GM23338 (cell line): ENCODE measurements around the gene LZIC. TPM values are rescaled to one million over a fixed set of nuclear protein-coding genes. Genes with fewer than 3 reads are reported as not detected.

Source experiments
- ATAC-seq: fragments of 200-7000 bp; cut with Tn5 transposase; 3 replicates; pipeline ENCODE4 v1.9.1; 2020
- DNase-seq: peaks from one replicate; pipeline ENCODE4 v3.0.0-alpha.2; 2015; ENCODE audit warnings: low spot score
- H2AFZ ChIP-seq: fragments of 200-600 bp; sonication (generic); 2 replicates; pipeline ENCODE4 v1.8.0; 2016; ENCODE audit warnings: antibody characterized with exemption, mild to moderate bottlenecking, moderate library complexity
- H3F3A ChIP-seq: fragments of 200-600 bp; sonication (generic); replicated peaks from 2 replicates; pipeline ENCODE4 v1.8.0; 2017; ENCODE audit warnings: antibody characterized with exemption, mixed run types, low read depth
- H3K27ac ChIP-seq: fragments of 200-600 bp; sonication (generic); 2 replicates; pipeline ENCODE4 v1.6.1; 2016; ENCODE audit warnings: low read depth
- H3K27me3 ChIP-seq: fragments of 200-600 bp; sonication (generic); 2 replicates; pipeline ENCODE4 v1.8.0; 2016; ENCODE audit warnings: mild to moderate bottlenecking, mixed run types, moderate library complexity; ENCODE audit not compliant: insufficient read depth
- H3K36me3 ChIP-seq: fragments of 200-600 bp; sonication (generic); 2 replicates; pipeline ENCODE4 v1.8.0; 2016; ENCODE audit warnings: mild to moderate bottlenecking; ENCODE audit not compliant: insufficient read depth
- H3K4me1 ChIP-seq: fragments of 200-600 bp; sonication (generic); 2 replicates; pipeline ENCODE4 v1.8.0; 2016; ENCODE audit warnings: mild to moderate bottlenecking, moderate library complexity; ENCODE audit not compliant: insufficient read depth
- H3K4me2 ChIP-seq: fragments of 200-600 bp; sonication (generic); 2 replicates; pipeline ENCODE4 v1.7.1; 2017; ENCODE audit warnings: mixed run types
- H3K4me3 ChIP-seq: fragments of 200-600 bp; sonication (generic); 2 replicates; pipeline ENCODE4 v1.6.1; 2016; ENCODE audit warnings: mixed run types
- H3K79me2 ChIP-seq: fragments of 200-600 bp; sonication (generic); replicated peaks from 2 replicates; pipeline ENCODE4 v1.8.0; 2017; ENCODE audit warnings: mild to moderate bottlenecking; ENCODE audit not compliant: insufficient read depth
- H3K9me2 ChIP-seq: fragments of 200-600 bp; sonication (generic); 2 replicates; pipeline ENCODE4 v1.8.0; 2017; ENCODE audit not compliant: insufficient read depth
- H4K20me1 ChIP-seq: fragments of 200-600 bp; sonication (generic); replicated peaks from 2 replicates; pipeline ENCODE4 v1.8.0; 2017; ENCODE audit warnings: mild to moderate bottlenecking; ENCODE audit not compliant: insufficient read depth
- H3K27ac Mint-ChIP-seq: 2 replicates; pipeline ENCODE4 v1.8.0; 2020; ENCODE audit warnings: inconsistent platforms, mild to moderate bottlenecking, moderate library complexity, mixed read lengths
- H3K27me3 Mint-ChIP-seq: 3 replicates; pipeline ENCODE4 v1.8.0; 2022; ENCODE audit warnings: low read depth, mild to moderate bottlenecking, moderate library complexity, mixed read lengths, inconsistent platforms; ENCODE audit not compliant: insufficient read depth, poor library complexity
- H3K36me3 Mint-ChIP-seq: 3 replicates; pipeline ENCODE4 v1.8.0; 2021; ENCODE audit warnings: low read depth, mild to moderate bottlenecking, inconsistent platforms, moderate library complexity, mixed read lengths
- H3K4me1 Mint-ChIP-seq: 3 replicates; pipeline ENCODE4 v1.8.0; 2020; ENCODE audit warnings: mild to moderate bottlenecking, inconsistent platforms, mixed read lengths
- H3K4me3 Mint-ChIP-seq: 3 replicates; pipeline ENCODE4 v1.8.0; 2021; ENCODE audit warnings: moderate library complexity, mild to moderate bottlenecking, inconsistent platforms, mixed read lengths
- H3K9me3 Mint-ChIP-seq: 3 replicates; pipeline ENCODE4 v1.8.0; 2020; ENCODE audit warnings: moderate library complexity, mild to moderate bottlenecking, inconsistent platforms, mixed read lengths
- CREB1 ChIP-seq: fragments of 250-450 bp; sonication (Bioruptor Pico); IDR thresholded peaks from 2 replicates; pipeline ENCODE4 v1.5.0; 2020; ENCODE audit warnings: low read depth, mild to moderate bottlenecking, moderate library complexity
- ETS1 ChIP-seq: IDR thresholded peaks from 2 replicates; pipeline ENCODE4 v1.6.1; 2016; ENCODE audit warnings: antibody characterized with exemption
- EZH2 ChIP-seq: fragments of 200-600 bp; sonication (generic); IDR thresholded peaks from one replicate; pipeline ENCODE4 v1.8.0; 2017; ENCODE audit warnings: antibody characterized with exemption, mild to moderate bottlenecking, low read depth; ENCODE audit not compliant: unreplicated experiment
- JUNB ChIP-seq: IDR thresholded peaks from one replicate; pipeline ENCODE4 v1.6.1; 2016; ENCODE audit warnings: antibody characterized with exemption; ENCODE audit not compliant: unreplicated experiment
- REST ChIP-seq: IDR thresholded peaks from one replicate; pipeline ENCODE4 v1.6.1; 2018; ENCODE audit warnings: antibody characterized with exemption; ENCODE audit not compliant: unreplicated experiment
- STAT1 ChIP-seq: IDR thresholded peaks from one replicate; pipeline ENCODE4 v1.6.1; 2016; ENCODE audit warnings: antibody characterized with exemption; ENCODE audit not compliant: unreplicated experiment
- ZNF331 ChIP-seq: fragments of 250-450 bp; sonication (Bioruptor Pico); IDR thresholded peaks from 2 replicates; pipeline ENCODE4 v1.5.0; 2020; ENCODE audit warnings: low read depth, mild to moderate bottlenecking, moderate library complexity
- ZNF462 ChIP-seq: fragments of 250-450 bp; sonication (Bioruptor Pico); IDR thresholded peaks from 2 replicates; pipeline ENCODE4 v1.5.0; 2020; ENCODE audit warnings: mild to moderate bottlenecking, moderate library complexity
- polyA plus RNA-seq: library from polyadenylated mRNA; unstranded; fragments of >200 nt; fragmentation: Nextera tagmentation; extraction: Ambion mirVana; gene quantifications from 2 replicates; pipeline ENCODE4 v1.2.1, GENCODE V29; 2016
- total RNA-seq: library from RNA; depleted of rRNA; stranded (reverse); fragments of >200 nt; shearing (Covaris generic); gene quantifications from 2 replicates; pipeline ENCODE4 v1.2.3, GENCODE V29; 2014

Gene LZIC
- total and polyA plus RNA-seq, 2 experiments from 2014 or later = 19.4 to 23.5 TPM

- TF ChIP-seq CREB1 (CRISPR knock-in tag) (no peak), STAT1 (no peak), EZH2 (no peak), ETS1 (no peak), JUNB (no peak), ZNF331 (no peak), ZNF462 (CRISPR knock-in tag) (no peak), REST (no peak)
- Mint-ChIP-seq H3K27ac (no peak overlapping the region), H3K9me3 (no peaks in the 10 kb centered on the region), H3K4me1 (peaks cover 5% of the 10 kb centered on the region; the same call in 2 of the 3 replicates), H3K27me3 (peaks cover 22% of the 10 kb centered on the region), H3K4me3 (no peak overlapping the region), H3K36me3 (no peaks in the 10 kb centered on the region; the same call in 2 of the 3 replicates)
- H4K20me1 ChIP-seq = no peaks in the 10 kb centered on the region
- ATAC-seq = no peak
- no peaks in the 10 kb centered on the region for H3K4me1 ChIP-seq
- no peak overlapping the region for H3K27ac ChIP-seq
- DNase-seq = no peak
- H2AFZ ChIP-seq = no peak overlapping the region
- H3F3A ChIP-seq = 0 out of 2 replicates have a peak, but pooled peaks cover 6% of the 10 kb centered on the region
- no peak overlapping the region for H3K4me2 ChIP-seq
- peaks cover 30% of the 10 kb centered on the region for H3K27me3 ChIP-seq
- no peaks in the 10 kb centered on the region for H3K9me2 ChIP-seq
- H3K36me3 ChIP-seq = no peaks in the 10 kb centered on the region
- H3K79me2 ChIP-seq = no peaks in the 10 kb centered on the region
- no peak overlapping the region for H3K4me3 ChIP-seq
Observed at GRCh38 chr1:9992910-9993309, 49.7 kb upstream of the LZIC start.
